WI38 (cell line): ENCODE measurements around the gene LGALS3BP.

Source experiments
- H3K4me3 ChIP-seq: 2 replicates; pipeline ENCODE4 v1.5.1; 2011; ENCODE audit warnings: low read depth, mild to moderate bottlenecking, control low read depth, low read length
- CTCF ChIP-seq: IDR thresholded peaks from 2 replicates; pipeline ENCODE4 v1.5.1; 2012; ENCODE audit warnings: low read depth, mild to moderate bottlenecking, control low read depth, low read length

Gene LGALS3BP

GRCh38 chr17:79019632-79020584, 40.2 kb upstream of the LGALS3BP start:
- H3K4me3 ChIP-seq: no peak overlapping the region
- peak; percentile 65 for TF ChIP-seq CTCF

- TF ChIP-seq CTCF: no peak
Observed at GRCh38 chr17:79019261-79019631, 39.5 kb upstream of the LGALS3BP start.

GRCh38 chr17:79018370-79018695, 38.6 kb upstream of the LGALS3BP start:
- TF ChIP-seq CTCF: no peak
- no peak overlapping the region for H3K4me3 ChIP-seq

More at GRCh38 chr17:79019261-79019631, 39.5 kb upstream of the LGALS3BP start:
- no peak overlapping the region for H3K4me3 ChIP-seq

GRCh38 chr17:79017546-79018369, 38.0 kb upstream of the LGALS3BP start:
- H3K4me3 ChIP-seq: no peak overlapping the region
- TF ChIP-seq CTCF: no peak

DNA sequence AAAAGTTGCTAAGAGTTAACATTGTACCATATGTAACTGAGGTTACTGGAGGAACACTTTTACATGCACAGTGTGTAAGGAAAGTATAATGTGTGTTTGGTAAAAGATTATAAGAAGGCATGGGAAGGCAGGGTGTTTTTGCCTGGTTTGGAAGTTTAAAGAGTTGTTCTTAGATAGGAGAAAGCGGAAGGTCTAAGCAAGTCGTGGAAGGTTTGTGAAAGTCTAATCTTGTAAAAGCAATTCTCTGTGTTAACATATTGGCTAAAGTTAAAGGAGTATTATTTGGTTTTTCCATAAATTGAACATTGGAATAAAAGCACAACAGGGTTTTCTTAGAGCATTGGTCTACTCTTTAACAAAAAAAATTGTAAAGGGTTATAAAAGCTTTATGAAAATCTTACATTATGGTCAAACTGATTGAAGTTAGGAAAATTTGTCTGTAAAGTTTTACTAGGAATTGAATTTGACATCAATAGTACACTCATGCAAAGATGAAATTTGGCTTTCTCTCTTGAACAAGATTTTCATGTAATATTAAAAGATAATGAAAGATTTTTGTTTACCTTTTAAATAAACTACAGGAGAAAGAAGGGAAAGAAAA, 34.5 kb upstream of the LGALS3BP start:
- H3K4me3 ChIP-seq: no peak overlapping the region
- no peak for TF ChIP-seq CTCF

GRCh38 chr17:79012563-79013134, 32.9 kb upstream of the LGALS3BP start:
- H3K4me3 ChIP-seq: no peak overlapping the region
- no peak for TF ChIP-seq CTCF
